HEK293 (cell line): ENCODE data around the gene GPBAR1.

Source experiments
- AEBP2 ChIP-seq: fragments of 450-650 bp; formaldehyde crosslinking; IDR thresholded peaks from 2 replicates; pipeline ENCODE4 v1.5.1; 2016; ENCODE audit warnings: missing biosample characterization, missing genetic modification characterization, borderline replicate concordance
- FEZF1 ChIP-seq: fragments of 450-650 bp; formaldehyde crosslinking; IDR thresholded peaks from 2 replicates; pipeline ENCODE4 v1.5.1; 2016; ENCODE audit warnings: missing biosample characterization, missing genetic modification characterization
- GLI2 ChIP-seq: fragments of 450-650 bp; formaldehyde crosslinking; IDR thresholded peaks from 2 replicates; pipeline ENCODE4; 2017; ENCODE audit warnings: missing biosample characterization, missing genetic modification characterization, low read depth, borderline replicate concordance
- GLIS1 ChIP-seq: fragments of 450-650 bp; formaldehyde crosslinking; IDR thresholded peaks from 2 replicates; pipeline ENCODE4 v1.5.1; 2016; ENCODE audit warnings: missing biosample characterization, missing genetic modification characterization
- INSM2 ChIP-seq: fragments of 450-650 bp; formaldehyde crosslinking; IDR thresholded peaks from 2 replicates; pipeline ENCODE4 v1.5.1; 2016; ENCODE audit warnings: missing biosample characterization, missing genetic modification characterization
- KLF1 ChIP-seq: fragments of 450-650 bp; formaldehyde crosslinking; IDR thresholded peaks from 2 replicates; pipeline ENCODE4 v1.5.1; 2016; ENCODE audit warnings: missing biosample characterization, missing genetic modification characterization
- KLF7 ChIP-seq: fragments of 450-650 bp; formaldehyde crosslinking; IDR thresholded peaks from 2 replicates; pipeline ENCODE4 v1.5.1; 2016; ENCODE audit warnings: missing biosample characterization, missing genetic modification characterization, borderline replicate concordance
- MZF1 ChIP-seq: fragments of 450-650 bp; formaldehyde crosslinking; IDR thresholded peaks from 2 replicates; pipeline ENCODE4 v1.5.1; 2017; ENCODE audit warnings: missing biosample characterization, missing genetic modification characterization, borderline replicate concordance
- RBAK ChIP-seq: fragments of 450-650 bp; formaldehyde crosslinking; IDR thresholded peaks from 2 replicates; pipeline ENCODE4 v1.5.1; 2016; ENCODE audit warnings: missing biosample characterization, missing genetic modification characterization
- SCRT1 ChIP-seq: fragments of 450-650 bp; formaldehyde crosslinking; IDR thresholded peaks from 2 replicates; pipeline ENCODE4 v1.5.1; 2016; ENCODE audit warnings: missing biosample characterization, missing genetic modification characterization, borderline replicate concordance
- SCRT2 ChIP-seq: fragments of 450-650 bp; formaldehyde crosslinking; IDR thresholded peaks from 2 replicates; pipeline ENCODE4 v1.5.1; 2016; ENCODE audit warnings: missing biosample characterization, missing genetic modification characterization
- SP3 ChIP-seq: fragments of 450-650 bp; formaldehyde crosslinking; IDR thresholded peaks from 2 replicates; pipeline ENCODE4 v1.5.1; 2016; ENCODE audit warnings: missing biosample characterization, missing genetic modification characterization
- ZBTB10 ChIP-seq: fragments of 450-650 bp; formaldehyde crosslinking; IDR thresholded peaks from 2 replicates; pipeline ENCODE4 v1.5.1; 2016; ENCODE audit warnings: missing biosample characterization, missing genetic modification characterization
- ZFHX2 ChIP-seq: fragments of 450-650 bp; formaldehyde crosslinking; conservative IDR thresholded peaks from 2 replicates; pipeline ENCODE4 v1.5.1; 2016; ENCODE audit warnings: missing biosample characterization, missing genetic modification characterization
- ZFP37 ChIP-seq: fragments of 450-650 bp; formaldehyde crosslinking; IDR thresholded peaks from 2 replicates; pipeline ENCODE4 v1.5.1; 2016; ENCODE audit warnings: missing biosample characterization, missing genetic modification characterization
- ZFP69B ChIP-seq: fragments of 450-650 bp; formaldehyde crosslinking; IDR thresholded peaks from 2 replicates; pipeline ENCODE4 v1.5.1; 2016; ENCODE audit warnings: missing biosample characterization, missing genetic modification characterization
- ZIC2 ChIP-seq: fragments of 450-650 bp; formaldehyde crosslinking; IDR thresholded peaks from 2 replicates; pipeline ENCODE4 v1.5.1; 2016; ENCODE audit warnings: missing biosample characterization, missing genetic modification characterization
- ZNF132 ChIP-seq: fragments of 450-650 bp; formaldehyde crosslinking; IDR thresholded peaks from 2 replicates; pipeline ENCODE4 v1.5.1; 2017; ENCODE audit warnings: missing biosample characterization, missing genetic modification characterization, borderline replicate concordance
- ZNF184 ChIP-seq: fragments of 450-650 bp; IDR thresholded peaks from 2 replicates; pipeline ENCODE4 v1.5.1; 2018; ENCODE audit warnings: missing biosample characterization, mild to moderate bottlenecking, missing genetic modification characterization
- ZNF2 ChIP-seq: fragments of 450-650 bp; formaldehyde crosslinking; IDR thresholded peaks from 2 replicates; pipeline ENCODE4 v1.5.1; 2016; ENCODE audit warnings: missing biosample characterization, missing genetic modification characterization
- ZNF223 ChIP-seq: fragments of 450-650 bp; formaldehyde crosslinking; IDR thresholded peaks from 2 replicates; pipeline ENCODE4 v1.5.1; 2016; ENCODE audit warnings: missing biosample characterization, missing genetic modification characterization
- ZNF24 ChIP-seq: fragments of 450-650 bp; formaldehyde crosslinking; IDR thresholded peaks from 2 replicates; pipeline ENCODE4 v1.5.1; 2016; ENCODE audit warnings: missing biosample characterization, missing genetic modification characterization
- ZNF266 ChIP-seq: fragments of 450-650 bp; formaldehyde crosslinking; IDR thresholded peaks from 2 replicates; pipeline ENCODE4 v1.5.1; 2016; ENCODE audit warnings: missing biosample characterization, missing genetic modification characterization, low read depth
- ZNF311 ChIP-seq: fragments of 450-650 bp; formaldehyde crosslinking; IDR thresholded peaks from 2 replicates; pipeline ENCODE4 v1.5.1; 2017; ENCODE audit warnings: missing biosample characterization, missing genetic modification characterization, borderline replicate concordance
- ZNF335 ChIP-seq: fragments of 450-650 bp; formaldehyde crosslinking; conservative IDR thresholded peaks from 2 replicates; pipeline ENCODE4 v1.5.1; 2016; ENCODE audit warnings: missing biosample characterization, missing genetic modification characterization
- ZNF501 ChIP-seq: fragments of 450-650 bp; formaldehyde crosslinking; IDR thresholded peaks from 2 replicates; pipeline ENCODE4 v1.5.1; 2016; ENCODE audit warnings: missing biosample characterization, missing genetic modification characterization
- ZNF571 ChIP-seq: fragments of 450-650 bp; formaldehyde crosslinking; IDR thresholded peaks from 2 replicates; pipeline ENCODE4 v1.5.0; 2017; ENCODE audit warnings: missing biosample characterization, missing genetic modification characterization
- ZNF621 ChIP-seq: fragments of 450-650 bp; formaldehyde crosslinking; IDR thresholded peaks from 2 replicates; pipeline ENCODE4 v1.5.1; 2017; ENCODE audit warnings: missing biosample characterization, missing genetic modification characterization
- ZNF626 ChIP-seq: fragments of 450-650 bp; sonication (Bioruptor Pico); formaldehyde crosslinking; IDR thresholded peaks from 2 replicates; pipeline ENCODE4 v1.5.1; 2018; ENCODE audit warnings: missing biosample characterization, missing genetic modification characterization, inconsistent platforms
- ZNF658 ChIP-seq: fragments of 450-650 bp; formaldehyde crosslinking; IDR thresholded peaks from 2 replicates; pipeline ENCODE4; 2016; ENCODE audit warnings: missing biosample characterization, missing genetic modification characterization
- ZNF704 ChIP-seq: fragments of 450-650 bp; formaldehyde crosslinking; IDR thresholded peaks from 2 replicates; pipeline ENCODE4 v1.5.1; 2016; ENCODE audit warnings: missing biosample characterization, missing genetic modification characterization
- ZNF76 ChIP-seq: fragments of 450-650 bp; formaldehyde crosslinking; IDR thresholded peaks from 2 replicates; pipeline ENCODE4; 2016; ENCODE audit warnings: low read depth, missing biosample characterization, missing genetic modification characterization, borderline replicate concordance
- ZNF837 ChIP-seq: fragments of 450-650 bp; formaldehyde crosslinking; IDR thresholded peaks from 2 replicates; pipeline ENCODE4 v1.5.1; 2016; ENCODE audit warnings: missing biosample characterization, missing genetic modification characterization
- ZNF843 ChIP-seq: fragments of 450-650 bp; formaldehyde crosslinking; IDR thresholded peaks from 2 replicates; pipeline ENCODE4 v1.5.1; 2016; ENCODE audit warnings: missing biosample characterization, missing genetic modification characterization

GPBAR1 gene

GRCh38 chr2:218217360-218218267, 43.2 kb upstream of the GPBAR1 start (continued):
- TF ChIP-seq INSM2 (tag by site-specific recombination) (no peak), ZNF704 (tag by site-specific recombination) (no peak), ZNF266 (no peak), ZNF132 (tag by site-specific recombination) (no peak), SCRT2 (tag by site-specific recombination) (peak; percentile 92), ZFP69B (no peak), SP3 (tag by site-specific recombination) (0 out of 2 replicates have a peak, but pooled peaks have one; percentile 2), KLF1 (peak; percentile 28; the same call in 1 of the 2 replicates), GLI2 (tag by site-specific recombination) (no peak), ZNF501 (0 out of 2 replicates have a peak, but pooled peaks have one; percentile 45), GLIS1 (peak; percentile 58), MZF1 (tag by site-specific recombination) (no peak), ZNF76 (tag by site-specific recombination) (peak; percentile 32; the same call in 1 of the 2 replicates), ZNF335 (tag by site-specific recombination) (peak; percentile 26; the same call in 1 of the 2 replicates), ZFP37 (tag by site-specific recombination) (0 out of 2 replicates have a peak, but pooled peaks have one; percentile 48), KLF7 (tag by site-specific recombination) (0 out of 2 replicates have a peak, but pooled peaks have one; percentile 11), ZIC2 (peak; percentile 39; the same call in 1 of the 2 replicates), ZNF621 (tag by site-specific recombination) (no peak), SCRT1 (tag by site-specific recombination) (peak; percentile 77), ZNF626 (tag by site-specific recombination) (no peak), ZNF843 (tag by site-specific recombination) (0 out of 2 replicates have a peak, but pooled peaks have one; percentile 18), AEBP2 (no peak), ZNF311 (tag by site-specific recombination) (no peak), FEZF1 (tag by site-specific recombination) (no peak), ZBTB10 (no peak), ZNF837 (no peak), ZNF2 (tag by site-specific recombination) (peak; percentile 48; the same call in 1 of the 2 replicates), ZNF184 (tag by site-specific recombination) (no peak), ZNF24 (tag by site-specific recombination) (no peak), ZNF571 (no peak), ZNF658 (tag by site-specific recombination) (no peak), ZNF223 (tag by site-specific recombination) (0 out of 2 replicates have a peak, but pooled peaks have one; percentile 33), RBAK (no peak), ZFHX2 (tag by site-specific recombination) (peak; percentile 96)
